SU-DHL-6 (cell line): ENCODE data around the gene PLA2G2A.

ENCODE experiments used
- CTCF ChIP-seq: fragments of 200-600 bp; sonication (generic); IDR thresholded peaks from one replicate; pipeline ENCODE4 v1.5.1; 2017; ENCODE audit warnings: antibody characterized with exemption, mild to moderate bottlenecking, low read length, moderate library complexity; ENCODE audit not compliant: insufficient read depth, poor library complexity, severe bottlenecking
- EZH2phosphoT487 ChIP-seq: fragments of 200-600 bp; sonication (generic), shearing (Covaris generic); conservative IDR thresholded peaks from 2 replicates; pipeline ENCODE4 v1.6.1; 2018; ENCODE audit warnings: mild to moderate bottlenecking, antibody characterized with exemption, low read length, moderate library complexity, mixed read lengths

- no peak for TF ChIP-seq CTCF
- no peak for TF ChIP-seq EZH2phosphoT487
Measured at GRCh38 chr1:19976317-19977003, 3.0 kb downstream of the PLA2G2A start.
